ENCODE measurements around the gene BMP7.

- TF ChIP-seq CTCF (IDR thresholded peaks at IDR 0.05) (no peak), POLR2A (IDR thresholded peaks at IDR 0.05) (no peak)
These were observed 25.7 kb downstream of the BMP7 start for GRCh38 chr20:57240581-57241362.

All from thyroid gland (tissue), 4 donors.